BJ (cell line): Measurements from ENCODE around the gene AQP6. TPM values are rescaled to one million over a fixed set of nuclear protein-coding genes. Genes with fewer than 3 reads are reported as not detected.

Experiments used
- CTCF ChIA-PET: fragments of 350-600 bp; formaldehyde crosslinking; extraction: SDS; loops from one replicate; lab custom pipeline; 2021; ENCODE audit warnings: antibody characterized with exemption, inconsistent platforms; lab: Yijun Ruan, JAX
- POLR2A ChIA-PET: fragments of 300-600 bp; sonication (Branson Sonifier 250); formaldehyde crosslinking; extraction: SDS; loops from one replicate; lab custom pipeline; 2021; ENCODE audit warnings: antibody characterized with exemption; lab: Charles Lee
- DNase-seq: peaks from one replicate; pipeline ENCODE4 v3.0.0-alpha.2; 2011; ENCODE audit warnings: low read depth
- H3K27me3 ChIP-seq: 2 replicates; pipeline ENCODE4 v1.6.0; 2011; ENCODE audit warnings: low read length; ENCODE audit not compliant: control insufficient read depth, insufficient read depth
- H3K36me3 ChIP-seq: 2 replicates; pipeline ENCODE4 v1.5.1; 2011; ENCODE audit warnings: low read length; ENCODE audit not compliant: control insufficient read depth, insufficient read depth
- H3K4me3 ChIP-seq: 2 replicates; pipeline ENCODE4 v1.5.1; 2011; ENCODE audit warnings: low read depth, mild to moderate bottlenecking, control low read depth, low read length
- CTCF ChIP-seq: IDR thresholded peaks from 2 replicates; pipeline ENCODE4 v1.5.1; 2011; ENCODE audit warnings: low read depth, mild to moderate bottlenecking, control low read depth, inconsistent platforms, low read length, moderate library complexity; ENCODE audit not compliant: insufficient read depth
- polyA plus RNA-seq: library from polyadenylated mRNA; depleted of rRNA; stranded (reverse); fragments of >200 nt; gene quantifications from 2 replicates; pipeline ENCODE4 v1.2.3, GENCODE V29; 2011

Gene AQP6
- polyA plus RNA-seq, 1 experiment: not detected

- TF ChIP-seq CTCF: peak; percentile 93
- H3K4me3 ChIP-seq: no peak overlapping the region
- CTCF ChIA-PET: interaction anchor here (0.6 to 3.9 kb wide), 34 partner anchors 9 to 1272 kb away, joined by 3 to 51 read pairs (median 5); partner anchors contain the start of genes AQP5 and POU6F1
- POLR2A ChIA-PET: no interaction called here
- DNase-seq: peak; percentile 9
- H3K36me3 ChIP-seq: no peaks in the 10 kb centered on the region
- H3K27me3 ChIP-seq: peaks cover 5% of the 10 kb centered on the region
These were observed 27.2 kb upstream of the AQP6 start for GRCh38 chr12:49945394-49946080.

- Histone ChIP-seq H3K27me3 (peaks cover 5% of the 10 kb centered on the region), H3K4me3 (no peak overlapping the region), H3K36me3 (no peaks in the 10 kb centered on the region)
- no peak for TF ChIP-seq CTCF
- POLR2A ChIA-PET: no interaction called here
- CTCF ChIA-PET: interaction anchor here (0.6 to 3.9 kb wide), 35 partner anchors 9 to 1272 kb away, joined by 3 to 51 read pairs (median 5); partner anchors contain the start of genes AQP5 and POU6F1
- DNase-seq: no peak
These were observed 26.7 kb upstream of the AQP6 start for GRCh38 chr12:49946086-49946485.

- no peak for DNase-seq
- no peaks in the 10 kb centered on the region for H3K36me3 ChIP-seq
- no peak overlapping the region for H3K4me3 ChIP-seq
- POLR2A ChIA-PET: no interaction called here
- H3K27me3 ChIP-seq: peaks cover 5% of the 10 kb centered on the region
- CTCF ChIA-PET: interaction anchor here (0.6 to 3.9 kb wide), 24 partner anchors 8 to 128 kb away, joined by 3 to 51 read pairs (median 8); partner anchors contain the start of gene AQP5
- TF ChIP-seq CTCF: no peak
These were observed 26.2 kb upstream of the AQP6 start for GRCh38 chr12:49946497-49946896.

GRCh38 chr12:49947593-49948226, 25.0 kb upstream of the AQP6 start:
- H3K27me3 ChIP-seq: peaks cover 7% of the 10 kb centered on the region
- no peaks in the 10 kb centered on the region for H3K36me3 ChIP-seq
- TF ChIP-seq CTCF: no peak
- DNase-seq: no peak
- CTCF ChIA-PET: interaction anchor here (0.6 to 3.9 kb wide), 9 partner anchors 8 to 543 kb away, joined by 3 to 51 read pairs (median 14); partner anchors contain the start of gene COX14
- POLR2A ChIA-PET: no interaction called here
- H3K4me3 ChIP-seq: no peak overlapping the region
